ENCODE data around the gene KCNF1. TPM values are rescaled to one million over a fixed set of nuclear protein-coding genes. Genes with fewer than 3 reads are reported as not detected.

KCNF1 gene
- total RNA-seq, 1 donor from 2014 or later, result 0.55 TPM

DNA sequence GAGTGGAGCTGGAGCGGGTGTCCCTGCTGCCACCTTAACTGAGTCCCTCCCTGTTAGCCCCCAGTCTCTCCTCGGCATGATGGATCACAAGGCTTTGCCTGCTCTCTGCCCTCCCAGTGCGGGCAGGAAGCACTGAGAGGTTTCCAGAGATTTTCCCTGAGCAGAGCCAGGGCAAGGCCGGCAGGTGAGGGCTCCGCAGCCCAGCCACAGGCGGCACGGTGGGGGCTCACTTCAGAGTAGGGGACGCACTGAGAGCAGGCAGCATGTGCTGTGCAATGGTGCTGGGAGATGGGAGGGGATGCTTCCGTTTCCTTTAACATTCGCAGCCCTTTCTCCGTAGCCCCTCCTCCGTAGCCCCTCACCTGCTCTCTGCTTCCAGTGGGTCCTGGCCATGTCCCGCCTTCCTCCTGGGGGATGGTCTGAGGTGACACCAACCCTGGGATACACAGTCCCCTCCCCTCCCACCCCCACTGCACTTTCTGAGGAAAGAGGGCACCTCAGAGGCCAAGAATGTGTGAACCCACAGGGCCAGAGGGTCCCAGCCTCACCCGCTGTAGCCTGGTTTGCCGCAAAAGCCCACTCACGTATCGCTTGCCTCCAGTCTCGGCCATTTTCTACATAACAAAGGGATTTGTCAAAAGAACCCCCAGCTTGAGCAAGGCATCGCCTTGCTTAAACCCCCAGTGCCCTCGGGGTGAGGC, 10.7 kb downstream of the KCNF1 start:
- Mint-ChIP-seq H3K36me3 (ENCODE audit: insufficient read depth) (no peaks in the 10 kb centered on the region), H3K27ac (no peak overlapping the region), H3K27me3 (peaks cover 28% of the 10 kb centered on the region), H3K4me1 (ENCODE audit: low read depth) (no peaks in the 10 kb centered on the region), H3K9me3 (ENCODE audit: low read depth) (no peaks in the 10 kb centered on the region), H3K4me3 (ENCODE audit: low read depth) (no peak overlapping the region)
- no peak for DNase-seq (ENCODE audit: low spot score, unreplicated experiment)
- TF ChIP-seq, protein P1, sequence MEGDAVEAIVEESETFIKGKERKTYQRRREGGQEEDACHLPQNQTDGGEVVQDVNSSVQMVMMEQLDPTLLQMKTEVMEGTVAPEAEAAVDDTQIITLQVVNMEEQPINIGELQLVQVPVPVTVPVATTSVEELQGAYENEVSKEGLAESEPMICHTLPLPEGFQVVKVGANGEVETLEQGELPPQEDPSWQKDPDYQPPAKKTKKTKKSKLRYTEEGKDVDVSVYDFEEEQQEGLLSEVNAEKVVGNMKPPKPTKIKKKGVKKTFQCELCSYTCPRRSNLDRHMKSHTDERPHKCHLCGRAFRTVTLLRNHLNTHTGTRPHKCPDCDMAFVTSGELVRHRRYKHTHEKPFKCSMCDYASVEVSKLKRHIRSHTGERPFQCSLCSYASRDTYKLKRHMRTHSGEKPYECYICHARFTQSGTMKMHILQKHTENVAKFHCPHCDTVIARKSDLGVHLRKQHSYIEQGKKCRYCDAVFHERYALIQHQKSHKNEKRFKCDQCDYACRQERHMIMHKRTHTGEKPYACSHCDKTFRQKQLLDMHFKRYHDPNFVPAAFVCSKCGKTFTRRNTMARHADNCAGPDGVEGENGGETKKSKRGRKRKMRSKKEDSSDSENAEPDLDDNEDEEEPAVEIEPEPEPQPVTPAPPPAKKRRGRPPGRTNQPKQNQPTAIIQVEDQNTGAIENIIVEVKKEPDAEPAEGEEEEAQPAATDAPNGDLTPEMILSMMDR (IDR thresholded peaks at IDR 0.05; ENCODE audit: unreplicated experiment), result no peak

- TF ChIP-seq, protein P1 (IDR thresholded peaks at IDR 0.05; ENCODE audit: unreplicated experiment), result no peak
- Mint-ChIP-seq H3K36me3 (ENCODE audit: insufficient read depth) (no peaks in the 10 kb centered on the region), H3K9me3 (ENCODE audit: low read depth) (no peaks in the 10 kb centered on the region), H3K4me1 (ENCODE audit: low read depth) (no peaks in the 10 kb centered on the region), H3K4me3 (ENCODE audit: low read depth) (no peak overlapping the region), H3K27ac (no peak overlapping the region), H3K27me3 (peaks cover 26% of the 10 kb centered on the region)
- no peak for DNase-seq (ENCODE audit: low spot score, unreplicated experiment)
Measured at GRCh38 chr2:10923008-10923375, 11.3 kb downstream of the KCNF1 start.

DNA sequence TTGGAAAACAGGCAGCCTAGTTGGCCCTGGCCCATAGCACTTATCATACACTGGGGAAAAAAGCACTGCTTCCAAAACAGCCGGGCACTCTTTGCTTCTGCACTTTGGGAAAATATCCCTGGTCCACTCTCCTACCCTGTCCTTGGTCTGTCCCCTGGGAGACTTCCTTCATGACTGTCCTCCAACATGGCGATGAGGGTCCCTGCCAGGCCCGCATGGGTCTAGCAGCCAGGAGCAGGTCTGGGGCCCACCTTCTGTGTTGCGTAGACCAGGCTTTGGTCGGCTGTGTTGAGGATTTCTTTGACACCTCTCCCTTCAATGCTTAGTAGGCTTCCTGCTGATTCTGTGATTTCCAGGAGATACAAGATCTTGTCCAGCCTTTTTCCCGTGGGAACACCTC, 12.2 kb downstream of the KCNF1 start:
- Mint-ChIP-seq H3K27me3 (peaks cover 23% of the 10 kb centered on the region), H3K27ac (no peak overlapping the region)

DNA sequence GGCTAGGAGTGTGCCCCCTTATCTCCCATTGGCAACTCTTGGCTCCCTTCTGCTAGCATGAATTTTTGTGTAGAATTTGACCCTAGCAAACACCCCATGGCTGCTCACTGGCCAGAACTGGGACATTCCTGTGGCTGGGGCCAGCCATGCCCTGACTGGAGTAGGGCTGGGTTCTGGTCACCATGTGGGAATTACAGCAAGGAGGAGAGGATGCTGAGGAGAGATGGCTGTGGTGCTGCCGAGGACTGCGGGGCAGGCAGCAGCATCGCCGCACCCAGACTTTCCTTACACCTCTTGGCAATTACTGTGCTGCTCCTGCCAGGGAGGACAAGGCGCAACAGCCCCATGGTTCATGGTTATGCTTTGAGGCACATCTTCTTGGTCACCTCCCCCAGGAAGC, 12.7 kb downstream of the KCNF1 start:
- Mint-ChIP-seq H3K9me3 (ENCODE audit: low read depth) (no peaks in the 10 kb centered on the region), H3K27ac (no peak overlapping the region), H3K36me3 (ENCODE audit: insufficient read depth) (no peaks in the 10 kb centered on the region), H3K4me1 (ENCODE audit: low read depth) (no peaks in the 10 kb centered on the region), H3K27me3 (peaks cover 26% of the 10 kb centered on the region), H3K4me3 (ENCODE audit: low read depth) (no peak overlapping the region)
- DNase-seq (ENCODE audit: low spot score, unreplicated experiment), result no peak
- TF ChIP-seq, protein P1 (IDR thresholded peaks at IDR 0.05; ENCODE audit: unreplicated experiment), result no peak

More for the DNA sequence above, 12.2 kb downstream of the KCNF1 start:
- TF ChIP-seq, protein P1 (IDR thresholded peaks at IDR 0.05; ENCODE audit: unreplicated experiment), result no peak
- Mint-ChIP-seq H3K4me3 (ENCODE audit: low read depth) (no peak overlapping the region), H3K36me3 (ENCODE audit: insufficient read depth) (no peaks in the 10 kb centered on the region), H3K4me1 (ENCODE audit: low read depth) (no peaks in the 10 kb centered on the region), H3K9me3 (ENCODE audit: low read depth) (no peaks in the 10 kb centered on the region)
- DNase-seq (ENCODE audit: low spot score, unreplicated experiment), result no peak

- Mint-ChIP-seq H3K4me1 (ENCODE audit: low read depth) (no peaks in the 10 kb centered on the region), H3K9me3 (ENCODE audit: low read depth) (no peaks in the 10 kb centered on the region), H3K4me3 (ENCODE audit: low read depth) (no peak overlapping the region), H3K36me3 (ENCODE audit: insufficient read depth) (no peaks in the 10 kb centered on the region), H3K27me3 (peaks cover 29% of the 10 kb centered on the region), H3K27ac (no peak overlapping the region)
- TF ChIP-seq, protein P1 (IDR thresholded peaks at IDR 0.05; ENCODE audit: unreplicated experiment), result no peak
- no peak for DNase-seq (ENCODE audit: low spot score, unreplicated experiment)
Measured at GRCh38 chr2:10924859-10925258, 13.1 kb downstream of the KCNF1 start.
